ENCODE measurements around the gene RANBP10. TPM values are rescaled to one million over a fixed set of nuclear protein-coding genes. Genes with fewer than 3 reads are reported as not detected.

RANBP10 gene
- total and polyA plus RNA-seq, 4 donors, result 9.8 to 15.5 (median 13.8) TPM

- Histone ChIP-seq H3K27me3 (ENCODE audit: control insufficient read depth in 4 of 4, insufficient read depth in 4 of 4, low read length in 3 of 4) (no peaks in the 10 kb centered on the region), H3K27ac (ENCODE audit: low read depth in 1 of 2, low read length in 2 of 2) (peak overlapping the region; percentile 60 to 95), H3K36me3 (ENCODE audit: control insufficient read depth in 4 of 4, insufficient read depth in 3 of 4, low read depth in 1 of 4, low read length in 3 of 4) (peaks cover 0 to under 1% (median 0%) of the 10 kb centered on the region in 4 donors), H3K9ac (ENCODE audit: low read depth in 1 of 2, low read length in 2 of 2) (peak overlapping the region; percentile 6 to 18), H3K9me3 (ENCODE audit: control insufficient read depth in 4 of 4, low read length in 3 of 4) (no peaks in the 10 kb centered on the region), H3K4me3 (ENCODE audit: low read depth in 1 of 3, low read length in 3 of 3) (no peak overlapping the region), H3K4me1 (ENCODE audit: control insufficient read depth in 4 of 4, insufficient read depth in 4 of 4, low read length in 3 of 4) (peaks cover 17 to 56% (median 47%) of the 10 kb centered on the region in 4 donors)
- no peak for DNase-seq (ENCODE audit: low spot score)
- 73% methylated on average over 28 of the region's 28 CpGs for WGBS
- TF ChIP-seq HNF4A (conservative IDR thresholded peaks at IDR 0.05) (peak in 1 of 2 donors; percentile 39), EGR1 (IDR thresholded peaks at IDR 0.05; ENCODE audit: low read depth in 2 of 2) (no peak), RXRA (IDR thresholded peaks at IDR 0.05) (peak in 1 of 2 donors; percentile 34)
Measured at GRCh38 chr16:67674851-67675578, 131.3 kb downstream of the RANBP10 start.

GRCh38 chr16:67673712-67674580 is 132.4 kb downstream of the RANBP10 start:
- H3K9me3 ChIP-seq (ENCODE audit: control insufficient read depth in 4 of 4, low read length in 3 of 4), result no peaks in the 10 kb centered on the region
- no peak for TF ChIP-seq TAF1 (conservative IDR thresholded peaks at IDR 0.05)
- TF ChIP-seq HNF4G (IDR thresholded peaks at IDR 0.05), result no peak
- peak; percentile 95 for TF ChIP-seq MAX (IDR thresholded peaks at IDR 0.05)
- TF ChIP-seq NR2F2 (IDR thresholded peaks at IDR 0.05), result peak; percentile 96
- TF ChIP-seq JUND (IDR thresholded peaks at IDR 0.05), result no peak
- peak; percentile 28 to 53 for TF ChIP-seq RAD21 (IDR thresholded peaks at IDR 0.05)
- peak; percentile 77 for TF ChIP-seq SP1 (IDR thresholded peaks at IDR 0.05)
- no peak for TF ChIP-seq REST (IDR thresholded peaks at IDR 0.05)
- no peak for TF ChIP-seq ATF3 (IDR thresholded peaks at IDR 0.05)
- peak; percentile 60 for TF ChIP-seq YY1 (IDR thresholded peaks at IDR 0.05)
- TF ChIP-seq, protein P1, sequence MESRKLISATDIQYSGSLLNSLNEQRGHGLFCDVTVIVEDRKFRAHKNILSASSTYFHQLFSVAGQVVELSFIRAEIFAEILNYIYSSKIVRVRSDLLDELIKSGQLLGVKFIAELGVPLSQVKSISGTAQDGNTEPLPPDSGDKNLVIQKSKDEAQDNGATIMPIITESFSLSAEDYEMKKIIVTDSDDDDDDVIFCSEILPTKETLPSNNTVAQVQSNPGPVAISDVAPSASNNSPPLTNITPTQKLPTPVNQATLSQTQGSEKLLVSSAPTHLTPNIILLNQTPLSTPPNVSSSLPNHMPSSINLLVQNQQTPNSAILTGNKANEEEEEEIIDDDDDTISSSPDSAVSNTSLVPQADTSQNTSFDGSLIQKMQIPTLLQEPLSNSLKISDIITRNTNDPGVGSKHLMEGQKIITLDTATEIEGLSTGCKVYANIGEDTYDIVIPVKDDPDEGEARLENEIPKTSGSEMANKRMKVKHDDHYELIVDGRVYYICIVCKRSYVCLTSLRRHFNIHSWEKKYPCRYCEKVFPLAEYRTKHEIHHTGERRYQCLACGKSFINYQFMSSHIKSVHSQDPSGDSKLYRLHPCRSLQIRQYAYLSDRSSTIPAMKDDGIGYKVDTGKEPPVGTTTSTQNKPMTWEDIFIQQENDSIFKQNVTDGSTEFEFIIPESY (IDR thresholded peaks at IDR 0.05), result no peak
- TF ChIP-seq FOXA2 (IDR thresholded peaks at IDR 0.05), result no peak
- no peak for TF ChIP-seq FOXA1 (IDR thresholded peaks at IDR 0.05)
- peak; percentile 44 to 64 for TF ChIP-seq HNF4A (conservative IDR thresholded peaks at IDR 0.05)
- TF ChIP-seq, protein P2, sequence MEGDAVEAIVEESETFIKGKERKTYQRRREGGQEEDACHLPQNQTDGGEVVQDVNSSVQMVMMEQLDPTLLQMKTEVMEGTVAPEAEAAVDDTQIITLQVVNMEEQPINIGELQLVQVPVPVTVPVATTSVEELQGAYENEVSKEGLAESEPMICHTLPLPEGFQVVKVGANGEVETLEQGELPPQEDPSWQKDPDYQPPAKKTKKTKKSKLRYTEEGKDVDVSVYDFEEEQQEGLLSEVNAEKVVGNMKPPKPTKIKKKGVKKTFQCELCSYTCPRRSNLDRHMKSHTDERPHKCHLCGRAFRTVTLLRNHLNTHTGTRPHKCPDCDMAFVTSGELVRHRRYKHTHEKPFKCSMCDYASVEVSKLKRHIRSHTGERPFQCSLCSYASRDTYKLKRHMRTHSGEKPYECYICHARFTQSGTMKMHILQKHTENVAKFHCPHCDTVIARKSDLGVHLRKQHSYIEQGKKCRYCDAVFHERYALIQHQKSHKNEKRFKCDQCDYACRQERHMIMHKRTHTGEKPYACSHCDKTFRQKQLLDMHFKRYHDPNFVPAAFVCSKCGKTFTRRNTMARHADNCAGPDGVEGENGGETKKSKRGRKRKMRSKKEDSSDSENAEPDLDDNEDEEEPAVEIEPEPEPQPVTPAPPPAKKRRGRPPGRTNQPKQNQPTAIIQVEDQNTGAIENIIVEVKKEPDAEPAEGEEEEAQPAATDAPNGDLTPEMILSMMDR (IDR thresholded peaks at IDR 0.05; ENCODE audit: low read depth, low read length, missing input control), result no peak
- TF ChIP-seq EGR1 (IDR thresholded peaks at IDR 0.05; ENCODE audit: low read depth in 2 of 2), result peak; percentile 56 to 83
- peak; percentile 56 to 70 for TF ChIP-seq RXRA (IDR thresholded peaks at IDR 0.05)
- TF ChIP-seq GABPA (IDR thresholded peaks at IDR 0.05 in 1 of 2, conservative IDR thresholded peaks at IDR 0.05 in 1 of 2), result peak in 1 of 2 donors; percentile 74
- H3K4me1 ChIP-seq (ENCODE audit: control insufficient read depth in 4 of 4, insufficient read depth in 4 of 4, low read length in 3 of 4), result peaks cover 17 to 63% (median 49%) of the 10 kb centered on the region in 4 donors
- peak; percentile 56 for DNase-seq (ENCODE audit: low spot score)
- 11% methylated on average over 21 of the region's 21 CpGs for WGBS
- H3K4me3 ChIP-seq (ENCODE audit: low read depth in 1 of 3, low read length in 3 of 3), result no peak overlapping the region
- peak overlapping the region; percentile 18 to 34 for H3K9ac ChIP-seq (ENCODE audit: low read depth in 1 of 2, low read length in 2 of 2)
- H3K27ac ChIP-seq (ENCODE audit: low read depth in 1 of 2, low read length in 2 of 2), result peak overlapping the region; percentile 89 to 95
- no peaks in the 10 kb centered on the region for H3K36me3 ChIP-seq (ENCODE audit: control insufficient read depth in 4 of 4, insufficient read depth in 3 of 4, low read depth in 1 of 4, low read length in 3 of 4)
- H3K27me3 ChIP-seq (ENCODE audit: control insufficient read depth in 4 of 4, insufficient read depth in 4 of 4, low read length in 3 of 4), result no peaks in the 10 kb centered on the region

Data from liver (tissue), 9 donors.